Prostate gland (tissue), 2 donors: ENCODE results near the gene OGN.

Experiments
- POLR2A ChIP-seq: fragments of 450-650 bp; IDR thresholded peaks from one replicate; pipeline ENCODE4 v1.6.1; 2016; ENCODE audit warnings: antibody characterized with exemption, mild to moderate bottlenecking
- POLR2AphosphoS5 ChIP-seq: sonication (generic); formaldehyde crosslinking; IDR thresholded peaks from one replicate; pipeline ENCODE4 v1.6.1; 2017; ENCODE audit warnings: antibody characterized with exemption
- TF ChIP-seq, protein P1 (sequence below), 4 experiments: fragments of 200-600 bp in 2 of 4; fragments of 450-650 bp in 2 of 4; sonication (generic) in 2 of 4; IDR thresholded peaks; 1 replicate in 3 of 4; 2 replicates in 1 of 4; pipeline ENCODE4 v1.5.1; 2016 to 2019; ENCODE audit warnings: antibody characterized with exemption in 4 of 4, mild to moderate bottlenecking in 2 of 4, moderate library complexity in 2 of 4

DNA sequence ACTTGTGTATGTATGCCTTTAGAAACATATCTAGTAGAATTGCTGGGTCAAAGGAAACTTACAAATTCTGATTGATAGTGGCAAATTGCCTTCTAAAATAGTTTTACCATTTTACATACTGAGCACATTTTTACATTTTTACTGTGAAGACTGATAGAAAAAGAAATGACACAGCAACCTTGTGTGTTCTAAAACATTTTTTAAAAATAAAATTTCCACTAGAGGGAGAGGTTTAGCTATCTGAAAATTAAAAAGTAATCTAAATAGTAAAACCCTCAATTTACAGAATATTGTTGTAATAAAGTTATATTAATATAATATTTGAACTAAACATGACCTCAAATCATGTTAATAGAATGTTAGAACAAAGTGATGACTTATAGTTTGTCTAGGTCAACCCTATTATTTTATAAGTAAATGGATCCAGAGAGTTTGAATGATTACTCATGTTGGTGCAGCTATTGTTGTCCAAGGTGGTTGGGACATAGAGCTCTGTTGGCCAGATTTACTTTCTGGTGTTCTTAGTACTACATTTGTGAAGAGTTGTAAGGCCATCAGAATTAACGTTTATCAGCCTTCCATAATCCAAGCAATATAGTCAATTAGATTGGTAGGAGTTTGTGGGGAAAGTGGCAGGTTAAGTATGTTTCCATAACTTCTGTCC is 61.4 kb downstream of the OGN start:
- TF ChIP-seq POLR2A (no peak), POLR2AphosphoS5 (no peak)
- TF ChIP-seq, protein P1, sequence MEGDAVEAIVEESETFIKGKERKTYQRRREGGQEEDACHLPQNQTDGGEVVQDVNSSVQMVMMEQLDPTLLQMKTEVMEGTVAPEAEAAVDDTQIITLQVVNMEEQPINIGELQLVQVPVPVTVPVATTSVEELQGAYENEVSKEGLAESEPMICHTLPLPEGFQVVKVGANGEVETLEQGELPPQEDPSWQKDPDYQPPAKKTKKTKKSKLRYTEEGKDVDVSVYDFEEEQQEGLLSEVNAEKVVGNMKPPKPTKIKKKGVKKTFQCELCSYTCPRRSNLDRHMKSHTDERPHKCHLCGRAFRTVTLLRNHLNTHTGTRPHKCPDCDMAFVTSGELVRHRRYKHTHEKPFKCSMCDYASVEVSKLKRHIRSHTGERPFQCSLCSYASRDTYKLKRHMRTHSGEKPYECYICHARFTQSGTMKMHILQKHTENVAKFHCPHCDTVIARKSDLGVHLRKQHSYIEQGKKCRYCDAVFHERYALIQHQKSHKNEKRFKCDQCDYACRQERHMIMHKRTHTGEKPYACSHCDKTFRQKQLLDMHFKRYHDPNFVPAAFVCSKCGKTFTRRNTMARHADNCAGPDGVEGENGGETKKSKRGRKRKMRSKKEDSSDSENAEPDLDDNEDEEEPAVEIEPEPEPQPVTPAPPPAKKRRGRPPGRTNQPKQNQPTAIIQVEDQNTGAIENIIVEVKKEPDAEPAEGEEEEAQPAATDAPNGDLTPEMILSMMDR (IDR thresholded peaks at IDR 0.05): peak in 3 of 4 experiments; percentile 10 to 36 (median 20)
